ENCODE measurements around the gene TET2. TPM values are rescaled to one million over a fixed set of nuclear protein-coding genes. Genes with fewer than 3 reads are reported as not detected.

The TET2 gene
- total RNA-seq, 1 experiment from 2014 or later = 22.8 TPM

DNA sequence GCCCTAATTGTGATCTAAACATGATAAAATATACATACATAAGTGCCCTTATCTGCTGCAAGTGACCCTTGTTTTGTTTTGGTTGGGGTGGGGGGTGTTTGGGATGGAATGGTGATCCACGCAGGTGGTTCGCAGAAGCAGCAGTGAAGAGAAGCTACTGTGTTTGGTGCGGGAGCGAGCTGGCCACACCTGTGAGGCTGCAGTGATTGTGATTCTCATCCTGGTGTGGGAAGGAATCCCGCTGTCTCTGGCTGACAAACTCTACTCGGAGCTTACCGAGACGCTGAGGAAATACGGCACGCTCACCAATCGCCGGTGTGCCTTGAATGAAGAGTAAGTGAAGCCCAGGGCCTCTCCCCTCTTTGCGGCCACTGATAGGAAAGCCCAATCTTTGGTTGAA is 96.8 kb downstream of the TET2 start:
- no peaks in the 10 kb centered on the region for H3K9me3 ChIP-seq (ENCODE audit: low read depth, low read length, poor library complexity, severe bottlenecking)
- H3K4me3 ChIP-seq (ENCODE audit: low read depth, low read length, poor library complexity, severe bottlenecking) = no peak overlapping the region
- no peak for DNase-seq (ENCODE audit: low spot score)
- CTCF ChIA-PET = no interaction called here
- intact Hi-C loops (cut with micrococcal nuclease; ENCODE audit: unreplicated experiment) = no loop called here
- POLR2A ChIA-PET (ENCODE audit: low non-redundant PET) = no interaction called here
- H3K4me1 ChIP-seq (ENCODE audit: insufficient read depth, low read length, poor library complexity, severe bottlenecking) = peaks cover 25% of the 10 kb centered on the region
- H3K36me3 ChIP-seq (ENCODE audit: insufficient read depth, low read length, poor library complexity, severe bottlenecking) = peaks cover 6% of the 10 kb centered on the region
- no peaks in the 10 kb centered on the region for H3K27me3 ChIP-seq (replicated peaks; ENCODE audit: insufficient read depth, low read depth, low read length, poor library complexity)
- TF ChIP-seq EZH2 (IDR thresholded peaks at IDR 0.05; ENCODE audit: borderline replicate concordance, low read depth, low read length, poor library complexity, severe bottlenecking) = no peak
- TF ChIP-seq, protein P1, sequence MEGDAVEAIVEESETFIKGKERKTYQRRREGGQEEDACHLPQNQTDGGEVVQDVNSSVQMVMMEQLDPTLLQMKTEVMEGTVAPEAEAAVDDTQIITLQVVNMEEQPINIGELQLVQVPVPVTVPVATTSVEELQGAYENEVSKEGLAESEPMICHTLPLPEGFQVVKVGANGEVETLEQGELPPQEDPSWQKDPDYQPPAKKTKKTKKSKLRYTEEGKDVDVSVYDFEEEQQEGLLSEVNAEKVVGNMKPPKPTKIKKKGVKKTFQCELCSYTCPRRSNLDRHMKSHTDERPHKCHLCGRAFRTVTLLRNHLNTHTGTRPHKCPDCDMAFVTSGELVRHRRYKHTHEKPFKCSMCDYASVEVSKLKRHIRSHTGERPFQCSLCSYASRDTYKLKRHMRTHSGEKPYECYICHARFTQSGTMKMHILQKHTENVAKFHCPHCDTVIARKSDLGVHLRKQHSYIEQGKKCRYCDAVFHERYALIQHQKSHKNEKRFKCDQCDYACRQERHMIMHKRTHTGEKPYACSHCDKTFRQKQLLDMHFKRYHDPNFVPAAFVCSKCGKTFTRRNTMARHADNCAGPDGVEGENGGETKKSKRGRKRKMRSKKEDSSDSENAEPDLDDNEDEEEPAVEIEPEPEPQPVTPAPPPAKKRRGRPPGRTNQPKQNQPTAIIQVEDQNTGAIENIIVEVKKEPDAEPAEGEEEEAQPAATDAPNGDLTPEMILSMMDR (conservative IDR thresholded peaks at IDR 0.05; ENCODE audit: low read depth, low read length) = no peak
- no TSS peak for BruUV-seq (replicated peaks)
- no peak overlapping the region for H3K27ac ChIP-seq (ENCODE audit: low read depth, low read length, poor library complexity, severe bottlenecking)

DNA sequence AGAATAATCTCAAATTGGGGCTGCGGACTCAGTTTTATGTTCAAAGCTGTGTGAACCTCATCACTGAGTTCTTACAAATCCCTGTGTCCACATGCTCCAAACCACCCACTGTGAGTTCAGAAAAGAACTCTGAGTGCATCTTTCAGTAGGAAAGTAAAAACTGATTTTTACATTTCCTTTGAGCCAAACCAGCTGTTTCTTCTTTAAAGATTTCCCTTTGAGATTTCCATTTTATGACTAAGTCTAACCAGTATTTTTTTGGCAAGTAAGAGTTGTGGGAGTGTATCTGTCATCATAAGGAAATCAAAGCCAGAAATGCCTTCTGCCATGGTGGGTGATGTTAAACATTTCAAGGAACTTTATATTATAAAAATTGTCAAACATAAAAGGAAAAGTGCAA is 100.0 kb downstream of the TET2 start:
- peaks cover 3% of the 10 kb centered on the region for H3K36me3 ChIP-seq (ENCODE audit: insufficient read depth, low read length, poor library complexity, severe bottlenecking)
- CTCF ChIA-PET = no interaction called here
- no peaks in the 10 kb centered on the region for H3K27me3 ChIP-seq (replicated peaks; ENCODE audit: insufficient read depth, low read depth, low read length, poor library complexity)
- H3K4me3 ChIP-seq (ENCODE audit: low read depth, low read length, poor library complexity, severe bottlenecking) = no peak overlapping the region
- TF ChIP-seq EZH2 (IDR thresholded peaks at IDR 0.05; ENCODE audit: borderline replicate concordance, low read depth, low read length, poor library complexity, severe bottlenecking) = no peak
- TF ChIP-seq, protein P1 (conservative IDR thresholded peaks at IDR 0.05; ENCODE audit: low read depth, low read length) = no peak
- BruUV-seq (replicated peaks) = no TSS peak
- H3K4me1 ChIP-seq (ENCODE audit: insufficient read depth, low read length, poor library complexity, severe bottlenecking) = peaks cover 25% of the 10 kb centered on the region
- DNase-seq (ENCODE audit: low spot score) = peak; percentile 96
- POLR2A ChIA-PET (ENCODE audit: low non-redundant PET) = interaction anchor here (0.5 to 0.6 kb wide), 2 partner anchors 47 to 142 kb away, joined by 3 to 5 read pairs; no protein-coding TSS in a partner anchor
- H3K27ac ChIP-seq (ENCODE audit: low read depth, low read length, poor library complexity, severe bottlenecking) = peak overlapping the region; percentile 52
- intact Hi-C loops (cut with micrococcal nuclease; ENCODE audit: unreplicated experiment) = no loop called here
- no peaks in the 10 kb centered on the region for H3K9me3 ChIP-seq (ENCODE audit: low read depth, low read length, poor library complexity, severe bottlenecking)

DNA sequence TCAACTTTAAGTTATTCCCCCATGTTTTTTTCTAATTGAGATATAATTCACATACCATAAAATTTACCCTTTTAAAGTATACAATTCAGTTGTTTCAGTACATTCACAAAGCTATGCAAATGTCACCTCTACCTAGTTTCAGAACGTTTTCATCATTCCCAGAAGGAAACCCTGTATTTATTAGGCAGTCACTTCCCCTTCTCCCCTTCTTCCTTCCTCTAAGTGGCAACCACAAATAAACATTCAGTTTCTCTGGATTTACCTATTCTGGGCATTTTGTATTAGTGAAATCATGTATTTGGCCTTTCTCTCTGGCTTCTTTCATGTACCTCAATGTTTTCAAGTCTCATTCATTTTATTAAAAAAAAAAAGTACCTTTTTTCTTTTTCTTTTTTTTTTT is 101.9 kb downstream of the TET2 start:
- CTCF ChIA-PET = no interaction called here
- intact Hi-C loops (cut with micrococcal nuclease; ENCODE audit: unreplicated experiment) = no loop called here
- Histone ChIP-seq H3K4me3 (ENCODE audit: low read depth, low read length, poor library complexity, severe bottlenecking) (no peak overlapping the region), H3K27me3 (replicated peaks; ENCODE audit: insufficient read depth, low read depth, low read length, poor library complexity) (no peaks in the 10 kb centered on the region), H3K36me3 (ENCODE audit: insufficient read depth, low read length, poor library complexity, severe bottlenecking) (no peaks in the 10 kb centered on the region), H3K27ac (ENCODE audit: low read depth, low read length, poor library complexity, severe bottlenecking) (no peak overlapping the region), H3K9me3 (ENCODE audit: low read depth, low read length, poor library complexity, severe bottlenecking) (peaks cover 15% of the 10 kb centered on the region), H3K4me1 (ENCODE audit: insufficient read depth, low read length, poor library complexity, severe bottlenecking) (peaks cover 25% of the 10 kb centered on the region)
- BruUV-seq (replicated peaks) = no TSS peak
- TF ChIP-seq EZH2 (IDR thresholded peaks at IDR 0.05; ENCODE audit: borderline replicate concordance, low read depth, low read length, poor library complexity, severe bottlenecking) = no peak
- DNase-seq (ENCODE audit: low spot score) = no peak
- POLR2A ChIA-PET (ENCODE audit: low non-redundant PET) = no interaction called here

DNA sequence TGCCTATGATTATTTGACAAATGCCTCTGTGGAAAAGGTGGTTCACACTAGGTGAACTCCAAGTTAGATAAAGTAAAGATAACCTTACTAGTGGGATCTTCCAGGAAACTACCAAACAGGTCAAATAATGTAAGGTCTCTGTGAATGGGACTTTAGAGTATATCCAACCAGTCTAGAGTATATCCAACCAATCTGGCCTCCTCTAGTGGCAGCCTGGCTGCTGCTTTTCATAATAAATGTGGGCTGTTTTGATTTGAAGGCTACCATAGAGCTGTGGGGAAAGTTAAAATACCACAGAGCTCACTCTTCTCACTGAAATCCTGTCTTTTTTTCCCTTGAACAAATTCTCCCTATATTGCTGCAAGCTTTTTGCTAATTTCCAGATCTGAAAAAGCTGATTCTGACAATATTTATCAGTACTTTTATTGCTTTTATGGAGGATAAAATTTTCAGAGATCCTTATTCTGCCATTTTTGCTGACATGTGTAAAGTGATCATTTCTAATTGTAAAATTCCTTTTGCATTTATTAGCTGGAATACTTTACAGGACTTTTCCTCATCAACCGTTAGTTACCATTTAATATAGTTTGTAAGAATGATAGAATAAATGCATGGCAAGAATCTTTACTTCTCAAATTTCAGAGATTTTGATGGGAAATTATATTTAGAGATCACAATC is 111.3 kb downstream of the TET2 start:
- Histone ChIP-seq H3K36me3 (ENCODE audit: insufficient read depth, low read length, poor library complexity, severe bottlenecking) (peaks cover 14% of the 10 kb centered on the region), H3K4me3 (ENCODE audit: low read depth, low read length, poor library complexity, severe bottlenecking) (no peak overlapping the region), H3K27me3 (replicated peaks; ENCODE audit: insufficient read depth, low read depth, low read length, poor library complexity) (no peaks in the 10 kb centered on the region), H3K4me1 (ENCODE audit: insufficient read depth, low read length, poor library complexity, severe bottlenecking) (no peaks in the 10 kb centered on the region), H3K27ac (ENCODE audit: low read depth, low read length, poor library complexity, severe bottlenecking) (no peak overlapping the region), H3K9me3 (ENCODE audit: low read depth, low read length, poor library complexity, severe bottlenecking) (peaks cover 10% of the 10 kb centered on the region)
- ChIA-PET CTCF (no interaction called here), POLR2A (ENCODE audit: low non-redundant PET) (no interaction called here)
- intact Hi-C loops (cut with micrococcal nuclease; ENCODE audit: unreplicated experiment) = no loop called here
- no TSS peak for BruUV-seq (replicated peaks)
- no peak for DNase-seq (ENCODE audit: low spot score)
- TF ChIP-seq, protein P1 (conservative IDR thresholded peaks at IDR 0.05; ENCODE audit: low read depth, low read length) = peak; percentile 38
- TF ChIP-seq EZH2 (IDR thresholded peaks at IDR 0.05; ENCODE audit: borderline replicate concordance, low read depth, low read length, poor library complexity, severe bottlenecking) = no peak

Measured in A673 (cell line).